GM23338 (cell line): ENCODE data around the gene SULT2B1. TPM values are rescaled to one million over a fixed set of nuclear protein-coding genes. Genes with fewer than 3 reads are reported as not detected.

Experiments used
- ATAC-seq: fragments of 200-7000 bp; cut with Tn5 transposase; 3 replicates; pipeline ENCODE4 v1.9.1; 2020
- DNase-seq: peaks from one replicate; pipeline ENCODE4 v3.0.0-alpha.2; 2015; ENCODE audit warnings: low spot score
- H2AFZ ChIP-seq: fragments of 200-600 bp; sonication (generic); 2 replicates; pipeline ENCODE4 v1.8.0; 2016; ENCODE audit warnings: antibody characterized with exemption, mild to moderate bottlenecking, moderate library complexity
- H3F3A ChIP-seq: fragments of 200-600 bp; sonication (generic); replicated peaks from 2 replicates; pipeline ENCODE4 v1.8.0; 2017; ENCODE audit warnings: antibody characterized with exemption, mixed run types, low read depth
- H3K27ac ChIP-seq: fragments of 200-600 bp; sonication (generic); 2 replicates; pipeline ENCODE4 v1.6.1; 2016; ENCODE audit warnings: low read depth
- H3K27me3 ChIP-seq: fragments of 200-600 bp; sonication (generic); 2 replicates; pipeline ENCODE4 v1.8.0; 2016; ENCODE audit warnings: mild to moderate bottlenecking, mixed run types, moderate library complexity; ENCODE audit not compliant: insufficient read depth
- H3K36me3 ChIP-seq: fragments of 200-600 bp; sonication (generic); 2 replicates; pipeline ENCODE4 v1.8.0; 2016; ENCODE audit warnings: mild to moderate bottlenecking; ENCODE audit not compliant: insufficient read depth
- H3K4me1 ChIP-seq: fragments of 200-600 bp; sonication (generic); 2 replicates; pipeline ENCODE4 v1.8.0; 2016; ENCODE audit warnings: mild to moderate bottlenecking, moderate library complexity; ENCODE audit not compliant: insufficient read depth
- H3K4me2 ChIP-seq: fragments of 200-600 bp; sonication (generic); 2 replicates; pipeline ENCODE4 v1.7.1; 2017; ENCODE audit warnings: mixed run types
- H3K4me3 ChIP-seq: fragments of 200-600 bp; sonication (generic); 2 replicates; pipeline ENCODE4 v1.6.1; 2016; ENCODE audit warnings: mixed run types
- H3K79me2 ChIP-seq: fragments of 200-600 bp; sonication (generic); replicated peaks from 2 replicates; pipeline ENCODE4 v1.8.0; 2017; ENCODE audit warnings: mild to moderate bottlenecking; ENCODE audit not compliant: insufficient read depth
- H3K9me2 ChIP-seq: fragments of 200-600 bp; sonication (generic); 2 replicates; pipeline ENCODE4 v1.8.0; 2017; ENCODE audit not compliant: insufficient read depth
- H4K20me1 ChIP-seq: fragments of 200-600 bp; sonication (generic); replicated peaks from 2 replicates; pipeline ENCODE4 v1.8.0; 2017; ENCODE audit warnings: mild to moderate bottlenecking; ENCODE audit not compliant: insufficient read depth
- H3K27ac Mint-ChIP-seq: 2 replicates; pipeline ENCODE4 v1.8.0; 2020; ENCODE audit warnings: inconsistent platforms, mild to moderate bottlenecking, moderate library complexity, mixed read lengths
- H3K27me3 Mint-ChIP-seq: 3 replicates; pipeline ENCODE4 v1.8.0; 2022; ENCODE audit warnings: low read depth, mild to moderate bottlenecking, moderate library complexity, mixed read lengths, inconsistent platforms; ENCODE audit not compliant: insufficient read depth, poor library complexity
- H3K36me3 Mint-ChIP-seq: 3 replicates; pipeline ENCODE4 v1.8.0; 2021; ENCODE audit warnings: low read depth, mild to moderate bottlenecking, inconsistent platforms, moderate library complexity, mixed read lengths
- H3K4me1 Mint-ChIP-seq: 3 replicates; pipeline ENCODE4 v1.8.0; 2020; ENCODE audit warnings: mild to moderate bottlenecking, inconsistent platforms, mixed read lengths
- H3K4me3 Mint-ChIP-seq: 3 replicates; pipeline ENCODE4 v1.8.0; 2021; ENCODE audit warnings: moderate library complexity, mild to moderate bottlenecking, inconsistent platforms, mixed read lengths
- H3K9me3 Mint-ChIP-seq: 3 replicates; pipeline ENCODE4 v1.8.0; 2020; ENCODE audit warnings: moderate library complexity, mild to moderate bottlenecking, inconsistent platforms, mixed read lengths
- CREB1 ChIP-seq: fragments of 250-450 bp; sonication (Bioruptor Pico); IDR thresholded peaks from 2 replicates; pipeline ENCODE4 v1.5.0; 2020; ENCODE audit warnings: low read depth, mild to moderate bottlenecking, moderate library complexity
- CTCF ChIP-seq, 2 experiments: fragments of 200-600 bp in 1 of 2; sonication (generic) in 1 of 2; conservative IDR thresholded peaks; 2 replicates each; pipeline versions ENCODE4 v1.5.1 to v1.6.1; 2016 to 2017; ENCODE audit warnings: antibody characterized with exemption in 2 of 2, low read depth in 2 of 2, mild to moderate bottlenecking in 2 of 2, moderate library complexity in 1 of 2
- ETS1 ChIP-seq: IDR thresholded peaks from 2 replicates; pipeline ENCODE4 v1.6.1; 2016; ENCODE audit warnings: antibody characterized with exemption
- EZH2 ChIP-seq: fragments of 200-600 bp; sonication (generic); IDR thresholded peaks from one replicate; pipeline ENCODE4 v1.8.0; 2017; ENCODE audit warnings: antibody characterized with exemption, mild to moderate bottlenecking, low read depth; ENCODE audit not compliant: unreplicated experiment
- EZH2phosphoT487 ChIP-seq: fragments of 200-600 bp; sonication (generic); IDR thresholded peaks from one replicate; pipeline ENCODE4 v1.8.1; 2018; ENCODE audit warnings: antibody characterized with exemption; ENCODE audit not compliant: unreplicated experiment
- JUNB ChIP-seq: IDR thresholded peaks from one replicate; pipeline ENCODE4 v1.6.1; 2016; ENCODE audit warnings: antibody characterized with exemption; ENCODE audit not compliant: unreplicated experiment
- NANOG ChIP-seq: IDR thresholded peaks from 2 replicates; pipeline ENCODE4 v1.6.1; 2016; ENCODE audit warnings: antibody characterized with exemption, borderline replicate concordance
- POLR2AphosphoS5 ChIP-seq: IDR thresholded peaks from 2 replicates; pipeline ENCODE4 v1.6.1; 2016; ENCODE audit warnings: antibody characterized with exemption, low read depth
- STAT1 ChIP-seq: IDR thresholded peaks from one replicate; pipeline ENCODE4 v1.6.1; 2016; ENCODE audit warnings: antibody characterized with exemption; ENCODE audit not compliant: unreplicated experiment
- ZNF114 ChIP-seq: fragments of 250-450 bp; sonication (Bioruptor Pico); IDR thresholded peaks from 2 replicates; pipeline ENCODE4 v1.5.0; 2020; ENCODE audit warnings: mild to moderate bottlenecking, moderate library complexity
- ZNF331 ChIP-seq: fragments of 250-450 bp; sonication (Bioruptor Pico); IDR thresholded peaks from 2 replicates; pipeline ENCODE4 v1.5.0; 2020; ENCODE audit warnings: low read depth, mild to moderate bottlenecking, moderate library complexity
- polyA plus RNA-seq: library from polyadenylated mRNA; unstranded; fragments of >200 nt; fragmentation: Nextera tagmentation; extraction: Ambion mirVana; gene quantifications from 2 replicates; pipeline ENCODE4 v1.2.1, GENCODE V29; 2016
- total RNA-seq: library from RNA; depleted of rRNA; stranded (reverse); fragments of >200 nt; shearing (Covaris generic); gene quantifications from 2 replicates; pipeline ENCODE4 v1.2.3, GENCODE V29; 2014
- TF ChIP-seq, protein P1 (sequence below): IDR thresholded peaks from one replicate; pipeline ENCODE4 v1.6.1; 2018; ENCODE audit warnings: antibody characterized with exemption; ENCODE audit not compliant: unreplicated experiment
- TF ChIP-seq, protein P2 (sequence below): fragments of 250-450 bp; sonication (Bioruptor Pico); IDR thresholded peaks from 2 replicates; pipeline ENCODE4 v1.5.0; 2020; ENCODE audit warnings: mild to moderate bottlenecking, moderate library complexity

SULT2B1 gene
- total and polyA plus RNA-seq, 2 experiments from 2014 or later = 1.3 to 2.5 TPM

- ATAC-seq (peak; percentile 6), DNase-seq (no peak)
- peaks cover 11% of the 10 kb centered on the region for H3K79me2 ChIP-seq
- H3K27me3 ChIP-seq = no peaks in the 10 kb centered on the region
- H3K4me2 ChIP-seq = peak overlapping the region; percentile 83
- H3K4me1 ChIP-seq = peaks cover 27% of the 10 kb centered on the region
- Mint-ChIP-seq H3K27ac (peak overlapping the region; percentile 95), H3K9me3 (no peaks in the 10 kb centered on the region; the same call in 1 of the 3 replicates), H3K36me3 (peaks cover 7% of the 10 kb centered on the region; the same call in 2 of the 3 replicates), H3K4me3 (peak overlapping the region; percentile 69; the same call in 2 of the 3 replicates), H3K27me3 (peaks cover 31% of the 10 kb centered on the region), H3K4me1 (peaks cover 34% of the 10 kb centered on the region)
- no peak overlapping the region for H2AFZ ChIP-seq
- H3K4me3 ChIP-seq = peak overlapping the region; percentile 52
- no peaks in the 10 kb centered on the region for H3K36me3 ChIP-seq
- peaks cover 31% of the 10 kb centered on the region; the same call in 1 of the 2 replicates for H3F3A ChIP-seq
- no peak for TF ChIP-seq ETS1
- no peak for TF ChIP-seq ZNF114 (CRISPR knock-in tag)
- TF ChIP-seq, protein P1, sequence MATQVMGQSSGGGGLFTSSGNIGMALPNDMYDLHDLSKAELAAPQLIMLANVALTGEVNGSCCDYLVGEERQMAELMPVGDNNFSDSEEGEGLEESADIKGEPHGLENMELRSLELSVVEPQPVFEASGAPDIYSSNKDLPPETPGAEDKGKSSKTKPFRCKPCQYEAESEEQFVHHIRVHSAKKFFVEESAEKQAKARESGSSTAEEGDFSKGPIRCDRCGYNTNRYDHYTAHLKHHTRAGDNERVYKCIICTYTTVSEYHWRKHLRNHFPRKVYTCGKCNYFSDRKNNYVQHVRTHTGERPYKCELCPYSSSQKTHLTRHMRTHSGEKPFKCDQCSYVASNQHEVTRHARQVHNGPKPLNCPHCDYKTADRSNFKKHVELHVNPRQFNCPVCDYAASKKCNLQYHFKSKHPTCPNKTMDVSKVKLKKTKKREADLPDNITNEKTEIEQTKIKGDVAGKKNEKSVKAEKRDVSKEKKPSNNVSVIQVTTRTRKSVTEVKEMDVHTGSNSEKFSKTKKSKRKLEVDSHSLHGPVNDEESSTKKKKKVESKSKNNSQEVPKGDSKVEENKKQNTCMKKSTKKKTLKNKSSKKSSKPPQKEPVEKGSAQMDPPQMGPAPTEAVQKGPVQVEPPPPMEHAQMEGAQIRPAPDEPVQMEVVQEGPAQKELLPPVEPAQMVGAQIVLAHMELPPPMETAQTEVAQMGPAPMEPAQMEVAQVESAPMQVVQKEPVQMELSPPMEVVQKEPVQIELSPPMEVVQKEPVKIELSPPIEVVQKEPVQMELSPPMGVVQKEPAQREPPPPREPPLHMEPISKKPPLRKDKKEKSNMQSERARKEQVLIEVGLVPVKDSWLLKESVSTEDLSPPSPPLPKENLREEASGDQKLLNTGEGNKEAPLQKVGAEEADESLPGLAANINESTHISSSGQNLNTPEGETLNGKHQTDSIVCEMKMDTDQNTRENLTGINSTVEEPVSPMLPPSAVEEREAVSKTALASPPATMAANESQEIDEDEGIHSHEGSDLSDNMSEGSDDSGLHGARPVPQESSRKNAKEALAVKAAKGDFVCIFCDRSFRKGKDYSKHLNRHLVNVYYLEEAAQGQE = no peak
- no peak for TF ChIP-seq CREB1 (CRISPR knock-in tag)
- TF ChIP-seq NANOG = no peak
- TF ChIP-seq, protein P2, sequence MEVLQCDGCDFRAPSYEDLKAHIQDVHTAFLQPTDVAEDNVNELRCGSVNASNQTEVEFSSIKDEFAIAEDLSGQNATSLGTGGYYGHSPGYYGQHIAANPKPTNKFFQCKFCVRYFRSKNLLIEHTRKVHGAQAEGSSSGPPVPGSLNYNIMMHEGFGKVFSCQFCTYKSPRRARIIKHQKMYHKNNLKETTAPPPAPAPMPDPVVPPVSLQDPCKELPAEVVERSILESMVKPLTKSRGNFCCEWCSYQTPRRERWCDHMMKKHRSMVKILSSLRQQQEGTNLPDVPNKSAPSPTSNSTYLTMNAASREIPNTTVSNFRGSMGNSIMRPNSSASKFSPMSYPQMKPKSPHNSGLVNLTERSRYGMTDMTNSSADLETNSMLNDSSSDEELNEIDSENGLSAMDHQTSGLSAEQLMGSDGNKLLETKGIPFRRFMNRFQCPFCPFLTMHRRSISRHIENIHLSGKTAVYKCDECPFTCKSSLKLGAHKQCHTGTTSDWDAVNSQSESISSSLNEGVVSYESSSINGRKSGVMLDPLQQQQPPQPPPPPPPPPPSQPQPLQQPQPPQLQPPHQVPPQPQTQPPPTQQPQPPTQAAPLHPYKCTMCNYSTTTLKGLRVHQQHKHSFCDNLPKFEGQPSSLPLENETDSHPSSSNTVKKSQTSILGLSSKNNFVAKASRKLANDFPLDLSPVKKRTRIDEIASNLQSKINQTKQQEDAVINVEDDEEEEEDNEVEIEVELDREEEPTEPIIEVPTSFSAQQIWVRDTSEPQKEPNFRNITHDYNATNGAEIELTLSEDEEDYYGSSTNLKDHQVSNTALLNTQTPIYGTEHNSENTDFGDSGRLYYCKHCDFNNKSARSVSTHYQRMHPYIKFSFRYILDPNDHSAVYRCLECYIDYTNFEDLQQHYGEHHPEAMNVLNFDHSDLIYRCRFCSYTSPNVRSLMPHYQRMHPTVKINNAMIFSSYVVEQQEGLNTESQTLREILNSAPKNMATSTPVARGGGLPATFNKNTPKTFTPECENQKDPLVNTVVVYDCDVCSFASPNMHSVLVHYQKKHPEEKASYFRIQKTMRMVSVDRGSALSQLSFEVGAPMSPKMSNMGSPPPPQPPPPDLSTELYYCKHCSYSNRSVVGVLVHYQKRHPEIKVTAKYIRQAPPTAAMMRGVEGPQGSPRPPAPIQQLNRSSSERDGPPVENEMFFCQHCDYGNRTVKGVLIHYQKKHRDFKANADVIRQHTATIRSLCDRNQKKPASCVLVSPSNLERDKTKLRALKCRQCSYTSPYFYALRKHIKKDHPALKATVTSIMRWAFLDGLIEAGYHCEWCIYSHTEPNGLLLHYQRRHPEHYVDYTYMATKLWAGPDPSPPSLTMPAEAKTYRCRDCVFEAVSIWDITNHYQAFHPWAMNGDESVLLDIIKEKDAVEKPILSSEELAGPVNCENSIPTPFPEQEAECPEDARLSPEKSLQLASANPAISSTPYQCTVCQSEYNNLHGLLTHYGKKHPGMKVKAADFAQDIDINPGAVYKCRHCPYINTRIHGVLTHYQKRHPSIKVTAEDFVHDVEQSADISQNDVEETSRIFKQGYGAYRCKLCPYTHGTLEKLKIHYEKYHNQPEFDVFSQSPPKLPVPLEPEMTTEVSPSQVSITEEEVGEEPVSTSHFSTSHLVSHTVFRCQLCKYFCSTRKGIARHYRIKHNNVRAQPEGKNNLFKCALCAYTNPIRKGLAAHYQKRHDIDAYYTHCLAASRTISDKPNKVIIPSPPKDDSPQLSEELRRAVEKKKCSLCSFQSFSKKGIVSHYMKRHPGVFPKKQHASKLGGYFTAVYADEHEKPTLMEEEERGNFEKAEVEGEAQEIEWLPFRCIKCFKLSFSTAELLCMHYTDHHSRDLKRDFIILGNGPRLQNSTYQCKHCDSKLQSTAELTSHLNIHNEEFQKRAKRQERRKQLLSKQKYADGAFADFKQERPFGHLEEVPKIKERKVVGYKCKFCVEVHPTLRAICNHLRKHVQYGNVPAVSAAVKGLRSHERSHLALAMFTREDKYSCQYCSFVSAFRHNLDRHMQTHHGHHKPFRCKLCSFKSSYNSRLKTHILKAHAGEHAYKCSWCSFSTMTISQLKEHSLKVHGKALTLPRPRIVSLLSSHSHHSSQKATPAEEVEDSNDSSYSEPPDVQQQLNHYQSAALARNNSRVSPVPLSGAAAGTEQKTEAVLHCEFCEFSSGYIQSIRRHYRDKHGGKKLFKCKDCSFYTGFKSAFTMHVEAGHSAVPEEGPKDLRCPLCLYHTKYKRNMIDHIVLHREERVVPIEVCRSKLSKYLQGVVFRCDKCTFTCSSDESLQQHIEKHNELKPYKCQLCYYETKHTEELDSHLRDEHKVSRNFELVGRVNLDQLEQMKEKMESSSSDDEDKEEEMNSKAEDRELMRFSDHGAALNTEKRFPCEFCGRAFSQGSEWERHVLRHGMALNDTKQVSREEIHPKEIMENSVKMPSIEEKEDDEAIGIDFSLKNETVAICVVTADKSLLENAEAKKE (CRISPR knock-in tag) = no peak
- TF ChIP-seq JUNB = no peak
- peak; percentile 60 for TF ChIP-seq POLR2AphosphoS5
- TF ChIP-seq EZH2phosphoT487 = no peak
- TF ChIP-seq EZH2 = no peak
- TF ChIP-seq CTCF (conservative IDR thresholded peaks at IDR 0.05; ENCODE audit: low read depth in 2 of 2) = peak in 1 of 2 experiments; percentile 21; a peak in 1 of 4 replicates
- TF ChIP-seq ZNF331 = no peak
- TF ChIP-seq STAT1 = no peak
- peak overlapping the region; percentile 84; the same call in 1 of the 2 replicates for H3K27ac ChIP-seq
- H4K20me1 ChIP-seq = peaks cover 13% of the 10 kb centered on the region
- H3K9me2 ChIP-seq = no peaks in the 10 kb centered on the region
These were observed 77.3 kb downstream of the SULT2B1 start for GRCh38 chr19:48629297-48629598.
